ENCODE results near the gene FCRL3. TPM values are rescaled to one million over a fixed set of nuclear protein-coding genes. Genes with fewer than 3 reads are reported as not detected.

The FCRL3 gene
- total and polyA plus RNA-seq, 2 experiments from 2014 or later: not detected

- Histone ChIP-seq H3K27ac (no peak overlapping the region), H3K9me2 (replicated peaks; ENCODE audit: insufficient read depth) (no peaks in the 10 kb centered on the region), H2AFZ (no peak overlapping the region), H4K20me1 (ENCODE audit: insufficient read depth, poor library complexity, severe bottlenecking) (no peaks in the 10 kb centered on the region), H3K36me3 (replicated peaks; ENCODE audit: insufficient read depth, low read depth) (no peaks in the 10 kb centered on the region), H3K4me2 (no peak overlapping the region), H3K79me2 (no peaks in the 10 kb centered on the region), H3K4me1 (ENCODE audit: insufficient read depth) (no peaks in the 10 kb centered on the region), H3K4me3 (no peak overlapping the region), H3K27me3 (peaks cover 6% of the 10 kb centered on the region), H3K9me3 (ENCODE audit: low read depth) (no peaks in the 10 kb centered on the region)
- no peak for TF ChIP-seq CTCF (IDR thresholded peaks at IDR 0.05; ENCODE audit: poor library complexity)
- TF ChIP-seq EZH2phosphoT487 (IDR thresholded peaks at IDR 0.05; ENCODE audit: low read depth, severe bottlenecking, unreplicated experiment): no peak
- no peak for TF ChIP-seq EZH2 (IDR thresholded peaks at IDR 0.05; ENCODE audit: borderline replicate concordance)
- 79% methylated on average over 4 of the region's 4 CpGs for WGBS (ENCODE audit: low lambda C conversion rate, missing lambda C conversion rate)
- DNase-seq (ENCODE audit: low spot score): no peak
These were observed 3.5 kb downstream of the FCRL3 start for GRCh38 chr1:157696966-157697628.

- Histone ChIP-seq H3K4me2 (no peak overlapping the region), H3K79me2 (no peaks in the 10 kb centered on the region), H3K36me3 (replicated peaks; ENCODE audit: insufficient read depth, low read depth) (no peaks in the 10 kb centered on the region), H3K4me1 (ENCODE audit: insufficient read depth) (no peaks in the 10 kb centered on the region), H4K20me1 (ENCODE audit: insufficient read depth, poor library complexity, severe bottlenecking) (no peaks in the 10 kb centered on the region), H2AFZ (no peak overlapping the region), H3K27ac (no peak overlapping the region), H3K9me2 (replicated peaks; ENCODE audit: insufficient read depth) (no peaks in the 10 kb centered on the region), H3K27me3 (peaks cover 2% of the 10 kb centered on the region), H3K9me3 (ENCODE audit: low read depth) (no peaks in the 10 kb centered on the region), H3K4me3 (no peak overlapping the region)
- DNase-seq (ENCODE audit: low spot score): no peak
- 71% methylated on average over 4 of the region's 4 CpGs for WGBS (ENCODE audit: low lambda C conversion rate, missing lambda C conversion rate)
- TF ChIP-seq EZH2 (IDR thresholded peaks at IDR 0.05; ENCODE audit: borderline replicate concordance): no peak
- TF ChIP-seq EZH2phosphoT487 (IDR thresholded peaks at IDR 0.05; ENCODE audit: low read depth, severe bottlenecking, unreplicated experiment): no peak
- no peak for TF ChIP-seq CTCF (IDR thresholded peaks at IDR 0.05; ENCODE audit: poor library complexity)
These were observed 5.2 kb downstream of the FCRL3 start for GRCh38 chr1:157695417-157695816.

GRCh38 chr1:157691285-157691920 lies 9.2 kb downstream of the FCRL3 start:
- Histone ChIP-seq H4K20me1 (ENCODE audit: insufficient read depth, poor library complexity, severe bottlenecking) (no peaks in the 10 kb centered on the region), H2AFZ (no peak overlapping the region), H3K79me2 (no peaks in the 10 kb centered on the region), H3K27ac (no peak overlapping the region), H3K9me3 (ENCODE audit: low read depth) (no peaks in the 10 kb centered on the region), H3K9me2 (replicated peaks; ENCODE audit: insufficient read depth) (no peaks in the 10 kb centered on the region), H3K4me2 (no peak overlapping the region), H3K27me3 (no peaks in the 10 kb centered on the region), H3K36me3 (replicated peaks; ENCODE audit: insufficient read depth, low read depth) (no peaks in the 10 kb centered on the region), H3K4me3 (no peak overlapping the region), H3K4me1 (ENCODE audit: insufficient read depth) (no peaks in the 10 kb centered on the region)
- DNase-seq (ENCODE audit: low spot score): peak; percentile 63
- TF ChIP-seq EZH2phosphoT487 (IDR thresholded peaks at IDR 0.05; ENCODE audit: low read depth, severe bottlenecking, unreplicated experiment) (no peak), EZH2 (IDR thresholded peaks at IDR 0.05; ENCODE audit: borderline replicate concordance) (no peak), CTCF (IDR thresholded peaks at IDR 0.05; ENCODE audit: poor library complexity) (peak; percentile 66)
- 37% methylated on average over 5 of the region's 5 CpGs for WGBS (ENCODE audit: low lambda C conversion rate, missing lambda C conversion rate)
